MG63 (cell line): Measurements from ENCODE around the gene TRPC4AP. TPM values are rescaled to one million over a fixed set of nuclear protein-coding genes. Genes with fewer than 3 reads are reported as not detected.

ENCODE experiments used
- DNase-seq: peaks from one replicate; pipeline ENCODE4 v3.0.0-alpha.2; 2020
- H3K27me3 ChIP-seq: fragments of 250-450 bp; sonication (Bioruptor Pico); 2 replicates; pipeline ENCODE4 v1.5.1; 2020; ENCODE audit warnings: mild to moderate bottlenecking, moderate library complexity
- H3K36me3 ChIP-seq: fragments of 250-450 bp; sonication (Bioruptor Pico); 2 replicates; pipeline ENCODE4 v1.5.1; 2020; ENCODE audit warnings: mild to moderate bottlenecking, moderate library complexity
- H3K4me3 ChIP-seq: fragments of 250-450 bp; sonication (Bioruptor Pico); 2 replicates; pipeline ENCODE4 v1.5.1; 2020; ENCODE audit warnings: mild to moderate bottlenecking, moderate library complexity
- H3K9me3 ChIP-seq: fragments of 250-450 bp; sonication (Bioruptor Pico); 2 replicates; pipeline ENCODE4 v1.5.1; 2020; ENCODE audit warnings: mild to moderate bottlenecking, moderate library complexity
- total RNA-seq: library from RNA; depleted of rRNA; stranded (reverse); fragments of >200 nt; shearing (Covaris generic); gene quantifications from 2 replicates; pipeline ENCODE4 v1.2.3, GENCODE V29; 2014; ENCODE audit warnings: low replicate concordance; rRNA removed

TRPC4AP gene
- total RNA-seq, 1 experiment from 2014 or later, result 97.7 TPM

- DNase-seq, result no peak
- H3K36me3 ChIP-seq, result peaks cover 20% of the 10 kb centered on the region
- H3K27me3 ChIP-seq, result no peaks in the 10 kb centered on the region
- H3K4me3 ChIP-seq, result no peak overlapping the region
- H3K9me3 ChIP-seq, result no peaks in the 10 kb centered on the region
These were observed 138.6 kb downstream of the TRPC4AP start for GRCh38 chr20:34953960-34954359.

DNA sequence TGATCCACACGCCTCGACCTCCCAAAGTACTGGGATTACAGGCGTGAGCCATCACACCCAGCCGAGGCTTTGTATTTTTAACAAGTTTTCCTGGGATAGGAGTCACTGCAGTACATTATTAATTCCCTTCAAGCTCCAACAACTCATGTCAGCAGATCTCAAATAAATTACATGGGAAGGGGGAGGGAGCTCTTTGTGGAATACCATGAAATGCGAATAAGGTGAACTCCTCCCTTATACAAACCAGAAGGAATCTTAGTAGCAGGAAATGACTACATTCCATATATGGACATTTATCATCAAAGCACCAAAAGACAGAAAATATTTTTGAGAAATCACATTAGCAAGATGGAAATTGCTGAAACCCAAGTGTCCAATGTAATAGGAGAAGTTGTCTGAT lies 139.9 kb downstream of the TRPC4AP start:
- H3K36me3 ChIP-seq, result peaks cover 23% of the 10 kb centered on the region
- no peaks in the 10 kb centered on the region for H3K27me3 ChIP-seq
- H3K4me3 ChIP-seq, result no peak overlapping the region
- H3K9me3 ChIP-seq, result no peaks in the 10 kb centered on the region
- no peak for DNase-seq

Other genes starting within 250 kb of the TRPC4AP start
- gene GGT7, start 220.0 kb downstream of the TRPC4AP start, total RNA-seq, result 0.12 and 3.4 TPM in 2 replicates
- gene ACSS2, start 216.2 kb downstream of the TRPC4AP start, total RNA-seq, result 24.8 and 31.8 TPM in 2 replicates
- gene GSS, start 137.0 kb downstream of the TRPC4AP start, total RNA-seq, result 94.2 and 107 TPM in 2 replicates
- gene MYH7B, start 136.9 kb downstream of the TRPC4AP start, total RNA-seq, result not detected in 2 replicates
- 47.4 and 52.2 TPM in 2 replicates for gene EDEM2, start 54.5 kb upstream of the TRPC4AP start, total RNA-seq
- 40.0 and 53.8 TPM in 2 replicates for gene PROCR, start 79.3 kb upstream of the TRPC4AP start, total RNA-seq
- 43.2 and 52.3 TPM in 2 replicates for gene MMP24, start 133.9 kb upstream of the TRPC4AP start, total RNA-seq
- 4.4 and 4.7 TPM in 2 replicates for gene MMP24OS, start 185.3 kb upstream of the TRPC4AP start, total RNA-seq
- gene EIF6, start 192.0 kb upstream of the TRPC4AP start, total RNA-seq, result 211 and 491 TPM in 2 replicates
- not detected in 2 replicates for gene FAM83C, start 199.6 kb upstream of the TRPC4AP start, total RNA-seq